Stimulated activated CD8-positive, alpha-beta memory T cell treated with anti-CD3 and anti-CD28 coated beads, Interleukin-15, amount 100 ng/mL, for 1 hour (primary cell): ENCODE measurements around the gene TP53AIP1.

ENCODE experiments used
- DNase-seq: peaks from one replicate; pipeline ENCODE4 v3.0.0-alpha.2; 2020; ENCODE audit warnings: low read depth

The TP53AIP1 gene

GRCh38 chr11:128889657-128890213 lies 52.9 kb downstream of the TP53AIP1 start:
- DNase-seq = no peak

DNA sequence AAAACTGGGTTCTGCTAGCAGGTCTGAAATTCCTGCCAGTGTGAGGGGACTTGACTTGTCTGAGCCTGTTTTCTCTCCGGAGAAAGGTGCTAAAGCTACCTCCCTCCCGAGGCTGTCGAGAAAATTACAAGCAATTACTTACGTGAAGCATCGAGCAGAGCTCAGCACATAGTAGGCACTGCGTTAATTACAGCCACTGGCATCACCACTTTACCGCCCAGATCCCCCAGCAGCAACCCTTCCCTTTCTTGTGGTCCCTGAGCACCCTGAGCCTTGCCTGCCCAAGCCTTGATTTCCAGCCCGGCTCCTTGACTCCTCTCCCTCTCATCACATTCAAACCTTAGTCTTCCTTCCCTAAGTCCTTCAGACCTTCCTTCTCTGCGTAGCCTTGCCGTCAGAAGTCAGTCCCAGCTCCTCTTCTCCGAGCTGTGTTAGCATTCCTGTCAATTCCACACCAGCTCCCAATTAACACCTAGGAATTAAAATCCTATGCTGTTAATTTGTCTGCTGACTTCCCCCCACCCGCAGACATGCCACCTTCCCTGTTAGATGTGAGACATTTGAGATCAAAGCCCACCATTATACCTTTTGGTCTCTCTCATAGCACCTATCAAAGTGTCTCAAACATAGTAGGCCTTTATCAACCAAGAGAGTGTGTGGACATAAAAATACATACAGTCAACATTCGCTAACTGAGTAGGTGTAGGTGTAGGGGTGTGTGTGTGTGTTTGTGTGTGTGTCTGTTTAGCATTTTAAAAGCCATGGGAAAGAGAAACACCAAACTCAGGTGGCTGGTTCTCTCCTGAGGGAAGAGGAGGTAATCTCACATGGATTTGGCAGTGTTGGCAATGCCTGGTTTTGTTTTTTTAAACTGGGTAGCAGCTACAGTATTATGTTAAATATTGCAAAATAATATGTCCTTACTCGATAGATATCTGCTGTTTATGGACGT lies 54.4 kb downstream of the TP53AIP1 start:
- no peak for DNase-seq

DNA sequence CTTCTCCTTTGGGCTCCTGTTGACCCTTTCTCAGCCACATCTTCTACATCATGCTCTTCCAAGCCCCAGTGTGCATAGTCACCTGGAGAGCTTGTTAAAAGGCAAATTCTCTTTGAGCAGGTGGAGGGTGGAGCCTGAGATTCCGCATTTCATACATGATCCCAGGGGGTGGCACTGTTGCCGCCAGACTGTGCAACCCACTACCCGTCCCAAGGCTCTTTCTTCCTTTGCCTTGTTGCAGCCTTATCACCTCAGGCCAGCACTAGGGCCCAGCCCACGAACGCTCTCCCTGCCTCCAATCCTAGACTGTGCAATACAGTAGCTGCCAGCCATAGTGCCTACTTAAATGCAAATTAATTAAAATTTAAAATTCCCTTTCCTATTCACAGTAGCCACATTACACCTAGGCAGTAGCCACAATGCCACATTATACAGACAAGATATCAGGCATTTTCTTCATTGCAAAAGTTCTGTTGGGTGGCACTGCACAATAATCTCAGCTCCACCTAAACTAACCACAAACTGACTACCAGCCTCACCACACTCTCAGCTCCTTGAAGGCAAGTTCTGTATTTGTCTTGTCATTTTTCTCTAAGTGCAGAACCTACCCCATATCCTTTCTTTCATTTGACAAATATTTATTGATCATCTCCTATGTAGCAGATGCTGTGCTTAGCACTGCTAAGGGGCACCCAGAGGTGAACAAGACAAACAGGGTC lies 56.1 kb downstream of the TP53AIP1 start:
- no peak for DNase-seq
